Sigmoid colon (tissue), 7 donors: ENCODE data around the gene FRY. TPM values are rescaled to one million over a fixed set of nuclear protein-coding genes. Genes with fewer than 3 reads are reported as not detected.

Experiments used
- DNase-seq: peaks from one replicate; pipeline ENCODE4 v3.0.0-alpha.2; 2019
- H3K27ac ChIP-seq, 4 donors: fragments of 200-600 bp; sonication (generic); one replicate each; pipeline ENCODE4 v1.5.1; 2016 to 2019; ENCODE audit warnings: mild to moderate bottlenecking in 1 of 4
- H3K27me3 ChIP-seq, 3 donors: fragments of 200-600 bp; sonication (generic); one replicate each; pipeline ENCODE4 v1.5.1; 2019; ENCODE audit warnings: mild to moderate bottlenecking in 1 of 3
- H3K36me3 ChIP-seq, 4 donors: fragments of 200-600 bp; sonication (generic); one replicate each; pipeline ENCODE4 v1.5.1; 2016 to 2019
- H3K4me1 ChIP-seq, 4 donors: fragments of 200-600 bp; sonication (generic); one replicate each; pipeline ENCODE4 v1.5.1; 2017 to 2019
- H3K4me3 ChIP-seq, 4 donors: fragments of 200-600 bp; sonication (generic); one replicate each; pipeline ENCODE4 v1.5.1; 2017 to 2019; ENCODE audit warnings: mild to moderate bottlenecking in 2 of 4, moderate library complexity in 1 of 4
- H3K9me3 ChIP-seq, 4 donors: fragments of 200-600 bp in 3 of 4; sonication (generic) in 3 of 4; one replicate each; pipeline versions ENCODE4 v1.5.1 to v1.6.1; 2013 to 2019
- EP300 ChIP-seq, 4 donors: sonication (generic); formaldehyde crosslinking; IDR thresholded peaks; one replicate each; pipeline ENCODE4 v1.6.1; 2017; ENCODE audit warnings: antibody characterized with exemption in 4 of 4
- POLR2A ChIP-seq, 2 donors: fragments of 450-650 bp; IDR thresholded peaks; one replicate each; pipeline ENCODE4 v1.6.1; 2016; ENCODE audit warnings: antibody characterized with exemption in 2 of 2, mild to moderate bottlenecking in 2 of 2, moderate library complexity in 2 of 2
- POLR2AphosphoS5 ChIP-seq, 4 donors: sonication (generic); formaldehyde crosslinking; IDR thresholded peaks; one replicate each; pipeline ENCODE4 v1.6.1; 2017; ENCODE audit warnings: antibody characterized with exemption in 4 of 4
- WGBS, 2 donors: extraction: QIAGEN DNeasy Blood & Tissue Kit; methylation state at CpG; one replicate each; pipeline ENCODE4 v1.1.7; 2013; 5-methylcytosine and 5-hydroxymethylcytosine counted together
- intact Hi-C: fragments of 100-400 bp; cut with DNase I; formaldehyde crosslinking; loops from one replicate; pipeline ENCODE4 v1.15.1; 2023
- polyA plus RNA-seq, 3 donors: library from polyadenylated mRNA; stranded (reverse); fragments of 200-250 nt; gene quantifications; one replicate each; pipeline ENCODE4 v1.2.3, GENCODE V29; 2013
- total RNA-seq, 4 donors: library from RNA; depleted of rRNA; stranded (reverse); fragments of >200 nt; gene quantifications; one replicate each; pipeline ENCODE4 v1.1.0, GENCODE V29; 2016
- TF ChIP-seq, protein P1 (sequence below), 4 experiments: fragments of 450-650 bp in 3 of 4; fragments of 200-600 bp in 1 of 4; IDR thresholded peaks; one replicate each; pipeline ENCODE4 v1.5.1; 2016 to 2019; ENCODE audit warnings: antibody characterized with exemption in 4 of 4, mild to moderate bottlenecking in 3 of 4, moderate library complexity in 2 of 4
- donor health status: healthy with polysubstance abuse.
- donor health status: Bipolar disorder and iron deficiency.
- donor health status: healthy.

The FRY gene
- total and polyA plus RNA-seq, 7 donors: 1.4 to 118 (median 26.7) TPM

DNA sequence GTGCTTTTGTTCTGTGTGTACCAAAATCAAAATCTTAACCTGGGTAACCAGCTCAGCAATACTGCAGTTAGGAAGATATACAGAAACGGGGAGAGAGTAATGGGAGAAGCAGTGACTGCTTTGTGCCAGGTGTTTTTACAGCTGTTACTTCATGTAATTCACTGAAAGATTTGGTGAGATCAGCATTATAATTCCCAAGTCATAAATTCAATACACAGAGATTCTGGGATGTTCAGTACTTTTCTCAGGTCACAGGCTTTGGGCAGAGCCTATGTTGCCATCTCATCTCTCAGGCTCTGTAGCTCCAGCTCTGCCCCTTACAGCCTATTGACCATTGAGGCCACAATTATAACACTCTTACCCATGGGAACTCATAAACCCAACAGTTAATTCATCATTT is 145.1 kb downstream of the FRY start:
- intact Hi-C loops: no loop called here
- H3K36me3 ChIP-seq: peaks cover 0 to 39% (median 4%) of the 10 kb centered on the region in 4 donors
- no peaks in the 10 kb centered on the region for H3K4me1 ChIP-seq
- no peak overlapping the region for H3K27ac ChIP-seq
- H3K9me3 ChIP-seq: no peaks in the 10 kb centered on the region
- TF ChIP-seq POLR2A (IDR thresholded peaks at IDR 0.05): no peak
- no peak for TF ChIP-seq POLR2AphosphoS5 (IDR thresholded peaks at IDR 0.05)
- TF ChIP-seq, protein P1, sequence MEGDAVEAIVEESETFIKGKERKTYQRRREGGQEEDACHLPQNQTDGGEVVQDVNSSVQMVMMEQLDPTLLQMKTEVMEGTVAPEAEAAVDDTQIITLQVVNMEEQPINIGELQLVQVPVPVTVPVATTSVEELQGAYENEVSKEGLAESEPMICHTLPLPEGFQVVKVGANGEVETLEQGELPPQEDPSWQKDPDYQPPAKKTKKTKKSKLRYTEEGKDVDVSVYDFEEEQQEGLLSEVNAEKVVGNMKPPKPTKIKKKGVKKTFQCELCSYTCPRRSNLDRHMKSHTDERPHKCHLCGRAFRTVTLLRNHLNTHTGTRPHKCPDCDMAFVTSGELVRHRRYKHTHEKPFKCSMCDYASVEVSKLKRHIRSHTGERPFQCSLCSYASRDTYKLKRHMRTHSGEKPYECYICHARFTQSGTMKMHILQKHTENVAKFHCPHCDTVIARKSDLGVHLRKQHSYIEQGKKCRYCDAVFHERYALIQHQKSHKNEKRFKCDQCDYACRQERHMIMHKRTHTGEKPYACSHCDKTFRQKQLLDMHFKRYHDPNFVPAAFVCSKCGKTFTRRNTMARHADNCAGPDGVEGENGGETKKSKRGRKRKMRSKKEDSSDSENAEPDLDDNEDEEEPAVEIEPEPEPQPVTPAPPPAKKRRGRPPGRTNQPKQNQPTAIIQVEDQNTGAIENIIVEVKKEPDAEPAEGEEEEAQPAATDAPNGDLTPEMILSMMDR (IDR thresholded peaks at IDR 0.05): no peak
- TF ChIP-seq EP300 (IDR thresholded peaks at IDR 0.05): no peak
- H3K27me3 ChIP-seq: no peaks in the 10 kb centered on the region
- no peak for DNase-seq
- no peak overlapping the region for H3K4me3 ChIP-seq
- WGBS, 2 donors: 26 to 77% methylated on average over 1 of the region's 1 CpG

DNA sequence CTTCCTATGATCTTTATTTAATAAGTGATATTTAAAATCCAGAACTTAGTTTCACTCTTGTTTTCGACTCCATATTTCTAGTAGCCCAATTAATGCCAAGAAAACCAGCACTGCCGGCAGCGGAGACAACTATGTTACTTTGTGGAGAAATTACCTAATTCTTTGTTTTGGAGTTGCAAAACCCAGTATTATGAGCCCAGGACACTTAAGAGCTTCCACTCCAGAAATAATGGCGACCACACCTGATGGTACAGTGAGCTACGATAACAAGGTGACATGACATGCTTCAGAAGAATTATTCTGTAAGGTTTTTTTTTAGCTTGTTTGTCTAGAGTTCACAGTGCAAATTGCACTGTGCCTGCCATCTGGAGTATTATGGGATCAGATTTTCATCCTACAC is 147.2 kb downstream of the FRY start:
- TF ChIP-seq POLR2AphosphoS5 (IDR thresholded peaks at IDR 0.05) (no peak), POLR2A (IDR thresholded peaks at IDR 0.05) (no peak), EP300 (IDR thresholded peaks at IDR 0.05) (no peak)
- TF ChIP-seq, protein P1 (IDR thresholded peaks at IDR 0.05): no peak
- no peaks in the 10 kb centered on the region for H3K4me1 ChIP-seq
- no peaks in the 10 kb centered on the region for H3K27me3 ChIP-seq
- H3K4me3 ChIP-seq: no peak overlapping the region
- 90 to 92% methylated on average over 5 of the region's 5 CpGs for WGBS, 2 donors
- peaks cover 0 to 41% (median 3%) of the 10 kb centered on the region in 4 donors for H3K36me3 ChIP-seq
- DNase-seq: no peak
- intact Hi-C loops: no loop called here
- no peaks in the 10 kb centered on the region for H3K9me3 ChIP-seq
- no peak overlapping the region for H3K27ac ChIP-seq

DNA sequence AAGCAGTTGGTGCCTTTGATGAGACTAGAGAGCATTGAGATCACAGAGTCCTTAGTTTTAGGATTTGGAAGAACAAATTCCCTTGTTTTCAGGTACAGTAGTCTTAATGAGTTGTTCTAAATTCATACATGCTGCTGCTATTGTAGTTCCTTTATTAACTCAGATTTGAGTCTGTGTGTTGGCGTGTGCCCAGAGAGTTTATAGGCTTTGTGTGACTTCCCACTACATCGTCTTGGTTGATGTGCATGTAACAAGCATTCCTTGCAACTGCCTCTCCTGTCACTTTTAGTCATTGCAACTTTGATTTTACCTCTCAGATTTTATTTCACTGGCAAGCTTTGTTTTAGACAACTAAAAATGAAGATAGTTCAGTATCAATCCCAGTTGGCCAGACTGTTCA is 148.1 kb downstream of the FRY start:
- TF ChIP-seq POLR2AphosphoS5 (IDR thresholded peaks at IDR 0.05) (no peak), EP300 (IDR thresholded peaks at IDR 0.05) (no peak), POLR2A (IDR thresholded peaks at IDR 0.05) (no peak)
- TF ChIP-seq, protein P1 (IDR thresholded peaks at IDR 0.05): no peak
- 58 to 83% methylated on average over 2 of the region's 2 CpGs for WGBS, 2 donors
- no peak overlapping the region for H3K4me3 ChIP-seq

DNA sequence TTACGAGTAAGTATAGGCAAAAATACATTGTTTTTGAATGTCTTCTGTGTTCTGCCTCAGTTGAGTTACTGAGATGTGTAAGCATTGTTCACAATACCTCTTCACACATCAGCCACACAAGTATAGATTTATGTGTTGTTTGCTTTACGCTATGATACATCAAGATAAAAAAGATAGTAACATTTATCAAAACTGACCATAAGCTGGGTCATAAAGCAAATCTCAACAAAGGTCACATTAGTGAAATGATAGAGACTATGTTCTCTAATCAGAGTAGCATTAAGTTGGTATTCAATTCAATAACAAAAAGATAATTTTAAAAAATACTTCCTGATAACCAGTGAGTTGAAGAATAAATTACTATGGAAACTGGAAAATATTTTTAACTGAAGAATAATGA is 156.1 kb downstream of the FRY start:
- H3K27ac ChIP-seq: no peak overlapping the region
- no peaks in the 10 kb centered on the region for H3K9me3 ChIP-seq
- 88 to 95% methylated on average over 2 of the region's 2 CpGs for WGBS, 2 donors
- no peaks in the 10 kb centered on the region for H3K4me1 ChIP-seq
- H3K27me3 ChIP-seq: no peaks in the 10 kb centered on the region
- H3K36me3 ChIP-seq: peaks cover 5 to 54% (median 7%) of the 10 kb centered on the region in 4 donors
- TF ChIP-seq, protein P1 (IDR thresholded peaks at IDR 0.05): no peak
- TF ChIP-seq POLR2AphosphoS5 (IDR thresholded peaks at IDR 0.05): no peak
- intact Hi-C loops: no loop called here
- no peak overlapping the region for H3K4me3 ChIP-seq
- no peak for DNase-seq

More for the DNA sequence above, 148.1 kb downstream of the FRY start:
- intact Hi-C loops: no loop called here
- no peak for DNase-seq
- Histone ChIP-seq H3K27ac (no peak overlapping the region), H3K27me3 (no peaks in the 10 kb centered on the region), H3K4me1 (no peaks in the 10 kb centered on the region), H3K36me3 (peaks cover 0 to 51% (median 3%) of the 10 kb centered on the region in 4 donors), H3K9me3 (no peaks in the 10 kb centered on the region)

DNA sequence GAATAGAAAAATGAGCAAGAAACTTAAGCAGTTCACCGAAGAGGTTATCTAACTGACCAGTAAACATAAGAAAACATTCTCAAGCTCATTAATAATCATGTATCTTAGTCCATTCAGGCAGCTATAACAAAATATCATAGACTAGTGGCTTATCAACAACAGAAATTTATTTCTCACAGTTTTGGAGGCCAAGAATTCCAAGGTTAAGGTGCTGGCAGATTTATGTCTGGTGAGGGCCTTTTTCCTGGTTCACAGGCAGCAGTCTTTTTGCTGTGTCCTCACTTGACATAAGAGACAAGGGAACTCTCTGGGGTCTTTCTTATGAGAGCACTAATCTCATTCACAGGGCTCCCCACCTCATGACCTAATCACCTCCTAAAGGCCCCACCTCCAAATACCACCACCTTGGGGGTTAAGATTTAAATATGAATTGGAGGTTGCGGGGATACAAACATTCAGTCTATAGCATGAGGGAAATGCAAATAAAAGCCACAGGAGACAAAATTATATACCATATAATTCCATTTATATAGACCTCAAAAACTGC is 160.0 kb downstream of the FRY start:
- H3K27ac ChIP-seq: no peak overlapping the region
- intact Hi-C loops: no loop called here

More for the DNA sequence above, 160.0 kb downstream of the FRY start:
- Histone ChIP-seq H3K4me1 (peaks cover 0 to 4% (median 0%) of the 10 kb centered on the region in 4 donors), H3K4me3 (no peak overlapping the region), H3K27me3 (no peaks in the 10 kb centered on the region), H3K9me3 (no peaks in the 10 kb centered on the region), H3K36me3 (peaks cover 0 to 25% (median 4%) of the 10 kb centered on the region in 4 donors)
- no peak for DNase-seq
- 91 to 97% methylated on average over 2 of the region's 2 CpGs for WGBS, 2 donors
- TF ChIP-seq EP300 (IDR thresholded peaks at IDR 0.05) (no peak), POLR2AphosphoS5 (IDR thresholded peaks at IDR 0.05) (no peak), POLR2A (IDR thresholded peaks at IDR 0.05) (no peak)
- TF ChIP-seq, protein P1 (IDR thresholded peaks at IDR 0.05): no peak
